Glomerular visceral epithelial cell (primary cell): ENCODE results near the gene MORN5.
A peak's percentile ranks its signal among the peaks of the same experiment; 100 is the strongest.

Source experiments
- DNase-seq: peaks from one replicate; pipeline ENCODE4 v3.0.0-alpha.2; 2016; ENCODE audit errors: extremely low spot score

The MORN5 gene

GRCh38 chr9:122228568-122229484, 69.1 kb downstream of the MORN5 start, which contains the start of gene LHX6:
Gene LHX6, minus strand, starts transcription at chr9:122228957. Its CDS starts 217 bp downstream, at chr9:122228740.
- peak; percentile 43 for DNase-seq

GRCh38 chr9:122229485-122229837, 69.8 kb downstream of the MORN5 start:
- no peak for DNase-seq

GRCh38 chr9:122232796-122233306, 73.1 kb downstream of the MORN5 start:
- no peak for DNase-seq

- no peak for DNase-seq
These were observed 74.5 kb downstream of the MORN5 start for GRCh38 chr9:122234022-122234748.

- DNase-seq, result no peak
These were observed 77.0 kb downstream of the MORN5 start for GRCh38 chr9:122236681-122237080.

- DNase-seq, result no peak
These were observed 80.0 kb downstream of the MORN5 start for GRCh38 chr9:122239722-122240121.

- DNase-seq, result no peak
These were observed 84.6 kb downstream of the MORN5 start for GRCh38 chr9:122244349-122244748.

GRCh38 chr9:122246666-122247065, 87.0 kb downstream of the MORN5 start:
- DNase-seq, result no peak

GRCh38 chr9:122248448-122248865, 88.7 kb downstream of the MORN5 start:
- no peak for DNase-seq
